HG03469 (cell line): ENCODE data around the gene RYR3.

Experiments
- ATAC-seq: cut with Tn5 transposase; IDR thresholded peaks from one replicate; pipeline ENCODE4 v1.9.1; 2021; ENCODE audit warnings: mild to moderate bottlenecking, moderate library complexity, moderate number of reproducible peaks; ENCODE audit not compliant: unreplicated experiment

Gene RYR3

DNA sequence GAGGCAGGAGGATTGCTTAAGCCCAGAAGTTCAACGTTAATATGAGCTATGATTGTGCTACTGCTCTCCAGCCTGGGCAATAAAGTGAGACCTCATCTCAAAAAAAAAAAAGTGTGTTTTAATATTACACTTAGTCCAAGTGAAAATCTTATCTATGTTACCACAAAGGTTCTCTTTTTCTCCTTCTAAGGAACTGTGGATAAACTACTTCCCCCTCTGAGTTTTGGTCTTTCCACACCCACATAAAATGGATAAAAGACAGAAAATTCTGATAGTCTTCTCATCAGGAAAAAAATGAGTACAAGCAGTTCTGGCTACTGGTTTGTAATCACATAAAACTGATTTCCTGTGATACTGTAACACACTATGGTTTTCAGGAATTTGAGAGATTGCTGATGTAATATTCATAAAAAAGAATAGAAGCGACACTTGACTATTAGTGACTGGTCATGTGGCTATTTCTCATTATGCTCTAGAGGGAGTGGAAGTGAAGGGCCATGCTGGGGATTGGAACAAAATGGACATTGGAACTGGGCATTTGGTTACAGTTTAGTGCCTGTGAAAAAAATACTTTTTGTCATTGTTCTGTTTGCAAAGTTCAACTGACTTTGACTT lies 68.2 kb downstream of the RYR3 start:
- no peak for ATAC-seq

DNA sequence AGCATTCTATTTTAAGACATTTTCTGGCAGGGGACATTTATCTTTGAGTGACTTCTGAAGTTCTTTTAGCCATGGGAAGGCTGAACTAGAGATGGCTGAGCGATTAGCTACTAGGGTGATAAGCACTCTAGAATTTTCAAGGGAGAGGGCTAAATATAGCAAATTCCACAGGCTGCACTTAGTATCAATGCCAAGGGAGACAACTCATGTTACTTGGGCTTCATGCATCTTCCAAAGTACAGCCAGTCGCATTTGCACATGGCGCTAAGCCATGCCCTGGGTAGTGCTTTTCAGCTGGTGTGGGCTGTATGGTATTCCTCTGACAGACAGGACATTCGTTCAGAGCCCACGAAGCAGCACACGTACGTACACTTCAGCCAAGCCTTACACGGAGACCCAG lies 69.6 kb downstream of the RYR3 start:
- ATAC-seq: no peak

DNA sequence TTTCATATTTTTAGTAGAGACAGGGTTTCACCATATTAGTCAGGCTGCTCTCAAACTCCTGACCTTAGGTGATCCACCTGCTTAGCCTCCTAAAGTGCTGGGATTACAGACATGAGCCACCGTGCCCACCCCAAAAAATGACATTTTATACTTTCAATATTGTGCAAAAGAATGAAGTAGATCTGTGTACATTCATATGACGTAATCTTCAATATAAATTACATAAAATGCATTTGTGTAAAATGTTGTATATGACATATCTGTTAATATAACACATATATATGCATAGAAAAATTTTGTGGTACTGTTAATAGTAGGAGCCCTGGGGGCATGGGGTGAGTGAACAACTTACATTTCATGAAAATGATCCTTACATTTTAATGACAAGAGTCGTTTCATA lies 71.7 kb downstream of the RYR3 start:
- ATAC-seq: no peak

DNA sequence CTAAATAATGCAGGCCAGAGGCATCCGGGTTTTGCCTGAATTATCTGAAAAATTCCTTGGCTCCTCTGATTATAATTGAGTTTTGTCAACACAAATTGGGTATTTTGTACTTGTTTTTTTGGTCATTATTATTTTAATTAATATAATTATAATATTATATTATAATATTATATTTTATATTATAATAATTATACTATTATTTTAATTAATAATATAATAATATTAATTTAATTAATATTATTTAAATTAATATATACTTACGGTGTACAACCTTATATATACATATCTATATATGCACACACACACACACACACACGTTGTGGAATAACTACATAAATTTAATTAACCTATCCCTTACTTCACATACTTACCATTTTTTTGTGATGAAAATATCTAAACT lies 73.5 kb downstream of the RYR3 start:
- ATAC-seq: no peak

DNA sequence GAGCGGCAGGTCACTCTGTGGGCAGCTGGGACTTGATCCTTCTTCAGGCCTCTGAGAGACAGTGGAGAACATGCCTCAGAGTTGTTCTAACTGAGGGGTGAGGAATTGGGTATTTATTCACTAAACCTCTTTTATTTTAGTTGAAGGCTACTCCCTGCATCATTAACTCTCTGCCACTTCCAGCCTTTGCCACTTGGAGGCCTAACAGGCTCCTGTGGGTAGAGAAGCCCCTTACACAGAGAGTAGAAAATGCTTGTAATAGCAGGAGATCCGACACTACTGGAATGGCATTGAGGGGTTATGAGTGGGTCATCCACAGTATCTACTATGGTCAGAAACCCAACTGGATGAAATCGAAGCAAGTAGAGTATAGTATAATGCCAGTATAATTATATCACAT lies 81.7 kb downstream of the RYR3 start:
- no peak for ATAC-seq

DNA sequence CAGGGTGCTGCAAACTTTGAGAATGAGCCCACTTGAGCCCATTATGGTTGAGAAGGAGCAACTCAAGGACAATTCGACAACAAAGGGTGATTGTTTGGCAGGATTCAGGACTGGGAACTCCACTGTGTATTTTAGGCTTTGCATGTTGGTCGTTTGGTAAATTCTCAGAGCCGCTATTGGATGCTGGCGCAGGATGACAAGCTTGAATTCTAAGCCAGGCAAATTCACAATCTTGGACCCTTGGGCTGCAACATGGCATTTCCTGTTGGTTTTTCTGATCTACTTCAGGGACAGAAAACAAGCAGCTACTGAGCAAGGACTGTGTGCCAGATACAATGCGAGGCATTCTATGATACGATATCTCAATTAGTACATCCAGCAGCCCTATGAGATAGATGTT lies 82.8 kb downstream of the RYR3 start:
- no peak for ATAC-seq

DNA sequence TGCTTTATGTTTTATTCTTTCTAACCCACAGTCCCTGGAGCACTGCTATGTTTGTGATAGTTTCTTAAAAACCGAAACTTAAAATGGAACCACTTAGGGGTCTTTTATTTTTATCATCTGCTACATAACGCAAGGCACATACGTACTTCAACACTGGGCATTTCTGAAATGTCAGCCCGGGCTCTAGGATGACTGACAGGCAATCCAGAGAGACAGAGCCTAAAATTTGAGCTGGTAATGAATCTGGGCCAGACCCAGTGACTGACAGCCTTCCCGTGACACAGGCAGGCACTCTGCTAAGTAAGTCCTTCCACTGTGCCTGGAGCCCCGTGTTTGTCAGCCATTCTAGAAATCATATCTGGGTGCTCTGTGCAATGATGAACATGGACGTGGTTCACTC lies 84.6 kb downstream of the RYR3 start:
- ATAC-seq: no peak

DNA sequence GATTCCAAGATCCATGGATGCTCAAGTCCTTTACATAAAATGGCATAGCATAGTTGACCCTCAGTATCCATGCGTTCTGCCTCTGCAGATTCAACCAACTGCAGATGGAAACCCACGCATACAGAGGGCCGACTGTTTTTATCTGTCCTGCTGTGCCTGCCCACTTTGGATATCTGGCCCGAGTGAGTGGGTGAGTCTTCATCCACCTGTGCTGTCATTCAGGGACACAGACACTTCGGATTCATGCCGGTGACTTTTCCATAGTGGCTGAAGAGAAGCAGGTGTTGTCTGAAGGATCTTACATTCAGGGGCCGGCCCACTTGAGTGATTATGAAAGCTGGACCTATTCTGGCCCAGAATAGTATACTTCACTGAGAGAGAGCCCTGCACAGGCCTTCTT lies 85.1 kb downstream of the RYR3 start:
- no peak for ATAC-seq

DNA sequence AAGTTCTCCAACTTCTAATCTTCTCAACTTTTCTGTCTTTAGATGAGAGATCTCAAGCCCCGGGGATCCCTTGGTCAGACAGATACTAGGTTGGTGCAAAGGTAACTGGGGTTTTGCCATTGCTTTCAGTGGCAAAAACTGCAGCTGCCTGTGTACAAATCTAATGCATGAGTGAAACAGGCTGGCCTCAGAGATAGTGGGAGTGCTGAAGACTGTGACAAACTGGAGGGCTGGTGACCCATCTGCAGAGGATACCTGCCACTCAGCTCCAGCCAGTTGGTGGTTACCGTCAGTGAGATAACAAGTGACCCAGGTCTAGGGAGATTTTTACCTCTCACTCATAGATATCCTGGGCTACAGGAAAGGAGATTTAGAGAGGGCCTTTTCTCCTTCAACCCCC lies 85.7 kb downstream of the RYR3 start:
- no peak for ATAC-seq

DNA sequence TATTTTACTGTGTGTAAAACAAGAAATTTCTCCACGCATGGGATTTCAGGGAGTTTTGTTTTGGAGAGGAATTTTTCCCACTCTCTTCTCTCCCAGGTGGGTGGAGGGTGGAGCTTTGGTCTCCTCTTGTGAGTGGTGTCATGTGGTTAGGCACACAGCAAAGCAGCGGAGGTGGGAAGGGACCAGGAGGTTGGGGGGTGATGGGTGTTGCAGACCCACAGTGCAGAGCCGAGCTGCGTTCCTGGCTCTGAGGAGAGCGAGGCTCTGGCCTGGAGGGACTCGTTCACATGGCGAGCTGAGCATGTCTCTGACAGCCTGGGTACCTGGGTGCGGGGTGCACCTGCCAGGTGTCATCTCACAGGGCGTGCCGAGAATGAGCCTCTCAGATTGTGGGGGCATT lies 87.8 kb downstream of the RYR3 start:
- no peak for ATAC-seq

DNA sequence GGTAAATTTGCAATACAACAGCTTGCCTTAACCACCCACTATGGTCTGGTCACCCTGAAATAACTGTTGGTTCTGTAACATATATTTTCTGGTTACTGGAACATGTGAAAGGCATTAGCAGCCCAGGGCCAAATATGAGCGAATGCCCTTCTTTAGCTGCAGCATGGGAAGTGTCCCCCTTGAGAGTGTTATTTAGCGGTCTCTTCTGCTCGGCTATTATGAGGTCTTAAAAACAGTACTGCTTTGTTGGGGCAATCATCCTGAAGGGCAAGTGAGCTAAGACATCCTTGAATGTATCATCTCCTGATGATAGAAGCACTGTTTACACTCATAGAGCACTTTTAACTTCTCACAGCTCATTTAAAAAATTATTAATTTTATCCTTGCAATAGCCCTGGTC lies 90.2 kb downstream of the RYR3 start:
- no peak for ATAC-seq

DNA sequence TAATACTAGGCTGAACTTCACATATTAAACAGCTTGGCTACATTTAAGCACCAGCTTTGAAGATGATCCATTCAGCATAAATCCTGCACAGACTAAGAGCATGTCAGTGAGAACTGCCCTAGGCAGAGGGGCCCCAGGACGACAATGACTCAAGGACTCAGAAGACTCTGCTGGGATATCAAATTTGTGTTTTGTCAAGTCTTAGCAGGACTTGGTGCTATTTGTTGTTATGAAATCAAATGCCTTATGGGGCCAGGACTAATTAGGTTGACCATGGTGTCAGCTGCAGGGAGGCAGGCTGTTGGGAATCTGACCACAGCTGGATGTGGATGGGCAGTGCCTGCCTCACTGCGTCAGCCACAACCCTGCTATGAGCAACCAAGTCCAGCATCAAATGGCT lies 91.8 kb downstream of the RYR3 start:
- ATAC-seq: no peak

DNA sequence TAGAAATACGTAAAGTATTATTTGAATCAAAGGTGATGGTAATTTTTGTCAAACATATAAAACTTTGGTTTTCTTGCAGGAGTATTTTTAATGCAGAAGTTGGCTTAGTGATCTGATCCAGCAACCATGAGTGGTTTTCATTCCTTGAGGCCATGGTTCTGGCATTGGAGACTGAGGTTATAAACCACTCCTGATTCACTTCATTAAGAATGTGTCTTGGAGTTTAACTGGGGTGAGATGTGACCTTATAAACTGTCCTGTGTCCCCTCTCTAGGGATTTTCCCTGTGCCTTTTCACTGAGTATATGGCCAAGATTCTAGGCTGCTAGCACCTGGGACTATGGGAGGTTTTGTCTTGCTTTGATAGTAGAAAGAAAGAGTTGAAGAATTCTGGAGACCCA lies 94.3 kb downstream of the RYR3 start:
- no peak for ATAC-seq

DNA sequence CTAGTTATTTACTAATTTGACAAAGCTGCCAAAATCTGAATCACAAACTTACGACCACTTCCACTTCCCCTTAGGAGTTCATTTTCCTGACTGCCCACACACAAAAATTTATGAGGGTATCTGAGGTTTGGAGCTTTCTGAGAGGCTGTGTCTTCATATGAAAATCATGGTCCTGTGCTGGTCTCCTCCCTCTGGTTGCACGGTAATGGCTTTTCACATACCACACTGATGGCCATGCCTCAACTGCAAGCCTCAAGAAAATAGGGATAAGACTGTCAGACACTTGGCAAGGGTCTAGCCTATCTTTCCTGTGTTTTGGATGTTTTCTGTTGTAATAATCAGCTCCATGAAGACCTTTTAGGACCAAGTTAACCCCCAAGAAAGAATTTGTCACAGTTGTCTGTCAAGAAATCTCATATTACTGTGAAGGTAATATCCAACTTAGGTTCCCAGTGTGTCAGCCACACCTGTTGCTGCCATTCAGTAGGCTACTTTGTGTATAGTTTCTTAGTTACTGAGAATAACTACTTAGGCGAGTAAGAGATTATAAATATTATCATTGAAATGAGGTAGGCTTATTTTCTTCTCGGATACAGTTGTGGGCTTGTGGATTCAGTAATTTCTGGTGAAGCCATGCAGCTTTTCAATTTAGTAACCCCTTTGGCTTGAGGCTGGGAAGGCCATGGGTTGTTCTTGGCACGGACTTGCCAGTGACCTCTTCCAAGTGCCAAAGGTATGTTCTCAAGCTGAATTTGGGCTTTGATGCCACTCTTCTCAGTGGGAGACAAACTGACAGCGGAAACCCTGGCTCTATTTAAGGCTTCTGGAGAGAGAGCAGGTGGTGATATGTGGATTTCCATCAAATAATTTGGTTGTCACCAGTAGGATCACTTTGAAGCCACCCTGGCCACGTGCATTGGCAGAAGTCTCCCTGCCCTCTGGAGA lies 101.1 kb downstream of the RYR3 start:
- no peak for ATAC-seq

DNA sequence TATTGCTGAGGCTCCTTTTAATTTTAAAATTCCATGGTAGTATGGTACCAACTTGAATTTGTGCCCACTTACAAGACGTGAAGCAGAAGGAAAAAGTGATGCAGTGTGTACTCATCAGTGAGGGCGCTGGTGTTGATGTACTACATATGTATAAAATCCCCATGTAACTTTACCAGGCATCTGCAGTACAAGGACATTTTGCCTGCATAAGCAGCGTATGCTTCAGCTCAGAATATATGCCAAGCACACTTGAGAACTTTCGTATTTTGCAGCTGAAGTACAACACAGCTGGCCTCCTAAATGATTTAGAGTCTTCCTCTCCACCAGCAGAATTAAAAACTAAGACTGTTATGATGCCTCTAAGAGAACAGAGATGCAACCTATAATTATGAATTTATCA lies 108.9 kb downstream of the RYR3 start:
- ATAC-seq: no peak

DNA sequence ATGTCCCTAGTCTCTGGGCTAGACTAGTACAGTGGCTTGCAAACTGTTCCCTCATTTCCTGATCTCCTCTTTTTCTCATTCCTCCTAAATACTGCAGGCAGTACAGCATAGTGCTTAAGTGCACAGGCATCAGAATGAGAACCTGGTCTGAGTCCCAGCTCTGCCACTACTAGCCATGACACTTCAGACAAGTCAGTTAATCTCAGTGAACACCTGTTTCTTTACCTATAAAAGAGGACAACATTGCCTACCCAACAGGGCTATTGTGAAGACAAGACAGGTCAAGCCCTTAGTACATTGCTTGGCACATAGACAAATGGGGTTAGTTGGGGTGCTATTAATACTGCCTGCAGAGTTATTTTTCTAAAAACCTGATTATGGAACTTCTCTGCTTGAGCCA lies 113.3 kb downstream of the RYR3 start:
- ATAC-seq: no peak

DNA sequence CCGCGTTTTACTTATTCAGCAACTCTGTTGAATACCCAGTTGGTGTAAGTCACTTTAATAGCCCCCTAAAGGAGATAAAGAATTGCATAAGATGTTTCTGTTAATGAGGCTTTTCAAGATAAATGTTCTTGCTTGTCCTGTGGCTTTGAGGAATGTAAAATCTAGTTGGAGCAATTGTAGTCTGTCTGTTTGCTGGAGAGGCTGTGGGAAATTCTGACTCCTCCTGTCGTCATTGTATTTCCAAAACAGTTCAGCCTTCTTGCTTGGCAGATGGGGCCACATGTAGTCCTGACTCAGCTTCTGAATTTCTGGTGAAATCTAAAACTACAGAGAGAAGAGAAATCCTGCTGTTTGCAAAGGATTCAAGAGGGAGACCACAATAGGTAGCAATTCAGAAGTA lies 114.4 kb downstream of the RYR3 start:
- no peak for ATAC-seq

DNA sequence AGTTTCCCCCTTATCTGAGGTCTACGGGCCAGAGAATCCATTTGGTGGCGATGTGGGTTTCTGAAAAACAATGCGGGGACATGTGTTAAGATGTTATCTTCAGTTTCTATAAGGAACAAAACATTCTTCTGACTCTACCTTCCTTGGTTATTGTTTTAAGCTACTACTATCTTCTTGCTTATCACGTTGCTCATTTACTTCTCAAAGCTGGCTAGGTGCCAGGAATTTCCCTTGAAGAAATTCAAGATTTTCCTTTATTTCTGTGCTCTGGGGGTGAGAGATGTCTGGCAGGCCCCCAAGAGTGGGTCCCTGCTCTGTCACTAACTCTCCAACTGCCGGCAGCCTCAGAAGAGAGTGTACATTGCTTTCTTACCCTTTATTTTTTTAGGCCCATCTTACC lies 119.8 kb downstream of the RYR3 start:
- no peak for ATAC-seq

DNA sequence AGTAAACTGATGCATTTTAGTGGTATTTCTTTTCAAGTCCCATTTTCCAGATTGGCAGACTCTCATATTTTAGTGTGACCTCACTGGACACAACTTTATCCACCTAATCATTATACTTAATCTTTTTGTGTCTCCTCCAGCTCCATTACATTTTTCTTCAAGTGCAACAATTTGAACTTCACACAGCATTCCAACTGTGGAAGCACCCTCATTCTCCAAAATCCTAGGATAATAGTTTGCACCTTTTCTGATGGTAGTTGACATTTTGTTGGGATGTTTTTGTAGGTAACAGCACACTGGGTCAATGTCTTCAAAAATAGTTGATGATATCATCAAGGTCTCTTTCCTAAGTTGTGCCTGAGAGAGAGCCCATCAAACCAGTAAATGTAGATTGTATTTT lies 123.1 kb downstream of the RYR3 start:
- no peak for ATAC-seq

DNA sequence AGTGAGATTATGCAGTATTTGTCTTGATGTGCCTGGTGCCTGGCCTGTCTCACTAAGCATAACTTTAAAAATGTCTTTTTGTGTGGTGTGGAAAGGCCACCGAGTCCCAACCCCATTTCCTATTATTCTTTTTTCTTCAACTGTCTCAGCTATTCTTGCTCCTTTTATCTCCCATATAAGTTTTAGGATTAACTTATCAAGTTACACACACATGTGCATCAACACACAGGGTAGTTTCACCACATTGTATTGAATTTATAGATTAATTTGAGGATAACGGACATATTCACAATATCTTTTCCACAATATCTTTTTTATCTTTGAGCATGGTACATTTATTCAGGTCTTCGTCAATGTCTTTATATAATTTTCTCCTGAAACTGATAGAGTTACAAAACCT lies 127.6 kb downstream of the RYR3 start:
- ATAC-seq: no peak

DNA sequence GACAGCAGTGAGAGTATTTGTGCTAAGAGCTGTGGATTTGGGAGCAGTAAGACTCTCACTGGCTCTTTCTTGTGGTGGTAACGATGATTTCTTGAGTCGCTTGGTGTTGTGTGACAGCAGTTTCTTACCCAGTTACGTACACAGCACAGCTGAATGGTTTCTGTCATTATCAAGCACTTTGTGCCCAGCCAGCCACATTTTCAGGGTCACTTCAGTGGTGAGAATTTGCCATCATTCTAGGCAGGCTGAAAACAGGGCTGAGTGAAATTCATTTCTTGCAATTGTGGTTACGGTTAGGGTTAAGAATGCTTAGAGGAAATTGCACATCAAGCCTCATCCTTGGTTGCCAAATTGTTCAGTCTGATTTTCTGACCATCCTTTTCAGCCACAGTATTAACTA lies 130.1 kb downstream of the RYR3 start:
- ATAC-seq: no peak

DNA sequence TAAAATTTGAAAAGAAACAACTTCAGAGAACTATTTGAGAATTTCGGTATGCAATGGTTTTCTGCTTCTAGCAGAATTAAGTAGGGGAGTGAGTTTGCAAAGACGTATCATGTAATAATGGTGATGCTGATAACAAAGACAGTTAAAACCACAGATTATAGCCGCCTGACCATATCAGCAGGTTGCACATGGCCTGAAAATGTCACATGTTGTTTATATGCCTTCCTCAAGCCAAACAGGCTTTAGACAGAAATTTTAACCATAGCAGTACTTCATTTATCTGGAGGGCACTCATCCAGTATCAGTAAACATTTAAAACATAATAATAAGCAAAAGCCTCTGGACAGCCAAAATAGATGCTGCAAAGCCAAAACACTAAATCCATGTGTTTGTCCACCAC lies 131.7 kb downstream of the RYR3 start:
- ATAC-seq: no peak

DNA sequence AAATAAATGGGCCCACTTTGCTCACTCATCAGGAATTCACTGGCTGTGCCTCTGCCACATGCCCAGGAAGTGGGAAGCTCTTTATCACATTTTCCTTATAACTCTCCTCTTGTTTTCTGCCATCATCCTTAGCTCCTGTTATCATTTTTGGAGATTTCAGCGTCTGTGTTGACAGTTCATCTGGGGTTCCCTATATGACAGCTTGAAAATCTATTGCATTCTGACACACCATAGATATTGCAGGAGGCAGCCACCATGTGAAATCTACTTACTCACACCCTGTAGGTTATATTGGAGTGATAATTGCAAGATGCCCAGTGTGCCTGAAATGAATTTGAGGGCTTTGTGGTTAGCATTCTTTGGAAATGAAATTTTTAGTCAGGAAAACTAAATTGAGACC lies 132.9 kb downstream of the RYR3 start:
- no peak for ATAC-seq
